ENCODE measurements around the gene SIN3B. TPM values are rescaled to one million over a fixed set of nuclear protein-coding genes. Genes with fewer than 3 reads are reported as not detected.

SIN3B gene
- total RNA-seq, 2 experiments from 2014 or later, result 18.8 to 20.6 TPM

GRCh38 chr19:16915135-16915534, 85.9 kb downstream of the SIN3B start:
- no peaks in the 10 kb centered on the region for H3K27me3 Mint-ChIP-seq (ENCODE audit: low read depth)
- H3K27ac Mint-ChIP-seq, result no peak overlapping the region
- CTCF ChIA-PET, result interaction anchor here (0.6 kb wide), 1 partner anchor 30 kb away, joined by 3 read pairs; no protein-coding TSS in a partner anchor
- peaks cover 25% of the 10 kb centered on the region for H3K9me3 Mint-ChIP-seq
- DNase-seq, result no peak
- intact Hi-C loops (cut with micrococcal nuclease), result no loop called here
- no peak overlapping the region for H3K4me3 Mint-ChIP-seq
- H3K4me1 Mint-ChIP-seq (ENCODE audit: low read depth), result no peaks in the 10 kb centered on the region
- peaks cover 5% of the 10 kb centered on the region for H3K36me3 Mint-ChIP-seq (ENCODE audit: low read depth)

DNA sequence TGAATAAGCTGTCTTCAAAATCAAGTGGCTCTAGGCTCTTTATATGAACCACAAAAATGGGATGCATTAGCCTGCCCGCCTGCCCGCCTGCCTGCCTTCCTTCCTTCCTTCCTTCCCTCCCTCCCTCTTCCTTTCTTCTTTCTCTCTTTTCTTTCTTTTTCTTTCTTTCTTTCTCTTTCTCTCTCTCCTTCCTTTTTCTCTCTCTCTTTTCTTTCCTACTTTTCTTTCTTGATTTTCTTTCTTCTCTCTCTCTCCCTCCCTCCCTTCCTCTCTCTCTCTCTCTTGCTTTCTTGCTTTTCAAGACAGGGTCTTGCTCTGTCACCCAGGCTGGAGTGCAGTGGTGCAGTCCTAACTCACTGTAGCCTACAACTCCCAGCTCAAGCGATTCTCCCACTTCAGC, 86.5 kb downstream of the SIN3B start:
- H3K27ac Mint-ChIP-seq, result no peak overlapping the region
- no peaks in the 10 kb centered on the region for H3K4me1 Mint-ChIP-seq (ENCODE audit: low read depth)
- CTCF ChIA-PET, result no interaction called here
- peaks cover 25% of the 10 kb centered on the region for H3K9me3 Mint-ChIP-seq
- no peaks in the 10 kb centered on the region for H3K27me3 Mint-ChIP-seq (ENCODE audit: low read depth)
- intact Hi-C loops (cut with micrococcal nuclease), result no loop called here
- H3K4me3 Mint-ChIP-seq, result no peak overlapping the region
- no peak for DNase-seq
- peaks cover 5% of the 10 kb centered on the region for H3K36me3 Mint-ChIP-seq (ENCODE audit: low read depth)

- Mint-ChIP-seq H3K4me3 (no peak overlapping the region), H3K27ac (no peak overlapping the region)
- CTCF ChIA-PET, result no interaction called here
These were observed 88.2 kb downstream of the SIN3B start for GRCh38 chr19:16917401-16917800.

GRCh38 chr19:16919496-16919895, 90.3 kb downstream of the SIN3B start:
- Mint-ChIP-seq H3K4me3 (no peak overlapping the region), H3K27me3 (ENCODE audit: low read depth) (no peaks in the 10 kb centered on the region), H3K4me1 (ENCODE audit: low read depth) (no peaks in the 10 kb centered on the region), H3K36me3 (ENCODE audit: low read depth) (no peaks in the 10 kb centered on the region), H3K9me3 (peaks cover 3% of the 10 kb centered on the region), H3K27ac (no peak overlapping the region)
- no peak for DNase-seq
- intact Hi-C loops (cut with micrococcal nuclease), result no loop called here
- CTCF ChIA-PET, result no interaction called here

More at GRCh38 chr19:16917401-16917800, 88.2 kb downstream of the SIN3B start:
- intact Hi-C loops (cut with micrococcal nuclease), result no loop called here
- no peaks in the 10 kb centered on the region for H3K4me1 Mint-ChIP-seq (ENCODE audit: low read depth)
- H3K27me3 Mint-ChIP-seq (ENCODE audit: low read depth), result no peaks in the 10 kb centered on the region
- peaks cover 5% of the 10 kb centered on the region for H3K36me3 Mint-ChIP-seq (ENCODE audit: low read depth)
- H3K9me3 Mint-ChIP-seq, result peaks cover 22% of the 10 kb centered on the region
- no peak for DNase-seq

DNA sequence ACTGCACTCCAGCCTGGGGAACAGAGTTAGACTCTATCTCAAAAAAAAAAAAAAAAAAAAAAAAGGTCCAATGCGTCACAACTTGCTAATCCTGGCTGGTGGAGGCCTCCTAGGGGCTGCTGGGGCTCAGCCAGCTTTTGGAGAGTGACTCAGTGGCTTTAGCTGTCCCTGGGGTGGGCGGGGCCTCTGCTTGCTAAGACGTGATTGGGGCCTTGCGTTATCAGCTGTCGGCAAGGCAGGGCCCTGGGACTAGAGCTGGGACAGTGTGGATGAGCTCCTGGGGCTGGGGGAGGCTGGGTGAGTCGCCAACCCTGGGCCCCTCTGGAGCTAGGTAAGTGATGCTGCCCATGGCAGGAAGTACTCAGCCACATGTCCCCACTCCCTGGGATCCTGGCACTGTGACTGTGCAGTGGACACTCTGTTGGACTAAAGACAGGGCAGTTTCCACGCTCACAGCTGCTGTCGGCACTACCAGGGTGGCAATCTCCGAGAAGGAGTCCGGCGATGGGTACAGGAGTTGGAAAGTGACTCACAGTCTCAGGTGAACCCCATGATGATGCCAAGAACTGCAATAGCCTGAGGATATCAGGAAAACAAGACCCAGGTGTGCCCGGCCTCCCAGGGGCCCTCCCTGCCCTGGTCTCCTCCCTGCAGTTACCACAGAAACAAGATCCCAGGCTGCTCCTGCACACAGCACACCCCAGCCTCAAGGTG, 91.8 kb downstream of the SIN3B start:
- CTCF ChIA-PET, result no interaction called here
- DNase-seq, result no peak
- no peaks in the 10 kb centered on the region for H3K27me3 Mint-ChIP-seq (ENCODE audit: low read depth)
- no peaks in the 10 kb centered on the region for H3K36me3 Mint-ChIP-seq (ENCODE audit: low read depth)
- no peak overlapping the region for H3K27ac Mint-ChIP-seq
- intact Hi-C loops (cut with micrococcal nuclease), result no loop called here
- H3K4me1 Mint-ChIP-seq (ENCODE audit: low read depth), result no peaks in the 10 kb centered on the region
- H3K4me3 Mint-ChIP-seq, result no peak overlapping the region
- peaks cover 9% of the 10 kb centered on the region for H3K9me3 Mint-ChIP-seq

GRCh38 chr19:16921766-16922591, 92.8 kb downstream of the SIN3B start:
- no peak for DNase-seq
- CTCF ChIA-PET, result no interaction called here
- Mint-ChIP-seq H3K4me1 (ENCODE audit: low read depth) (no peaks in the 10 kb centered on the region), H3K27ac (no peak overlapping the region), H3K4me3 (no peak overlapping the region), H3K36me3 (ENCODE audit: low read depth) (peaks cover 2% of the 10 kb centered on the region), H3K9me3 (peaks cover 14% of the 10 kb centered on the region), H3K27me3 (ENCODE audit: low read depth) (no peaks in the 10 kb centered on the region)
- intact Hi-C loops (cut with micrococcal nuclease), result no loop called here

DNA sequence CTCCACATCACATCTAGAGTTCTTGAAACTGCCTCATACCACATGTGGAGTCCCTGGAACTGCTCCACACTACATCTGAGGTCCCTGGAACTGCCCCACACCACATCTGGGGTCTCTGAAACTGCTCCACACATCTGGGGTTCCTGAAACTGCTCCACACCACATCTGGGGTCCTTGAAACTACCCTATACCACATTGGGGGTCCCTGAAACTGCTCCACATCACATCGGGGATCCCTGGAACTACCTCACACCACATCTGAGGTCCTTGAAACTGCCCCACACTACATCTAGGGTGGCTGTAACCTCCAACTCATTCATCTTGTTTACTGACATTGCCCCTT, 93.4 kb downstream of the SIN3B start:
- intact Hi-C loops (cut with micrococcal nuclease), result no loop called here
- Mint-ChIP-seq H3K36me3 (ENCODE audit: low read depth) (peaks cover 2% of the 10 kb centered on the region), H3K4me1 (ENCODE audit: low read depth) (no peaks in the 10 kb centered on the region), H3K9me3 (peaks cover 16% of the 10 kb centered on the region), H3K27me3 (ENCODE audit: low read depth) (no peaks in the 10 kb centered on the region), H3K27ac (no peak overlapping the region), H3K4me3 (no peak overlapping the region)
- DNase-seq, result no peak
- CTCF ChIA-PET, result no interaction called here

- CTCF ChIA-PET, result no interaction called here
- H3K4me1 Mint-ChIP-seq (ENCODE audit: low read depth), result no peaks in the 10 kb centered on the region
- intact Hi-C loops (cut with micrococcal nuclease), result no loop called here
- no peak overlapping the region for H3K27ac Mint-ChIP-seq
- peaks cover 2% of the 10 kb centered on the region for H3K36me3 Mint-ChIP-seq (ENCODE audit: low read depth)
- H3K4me3 Mint-ChIP-seq, result no peak overlapping the region
- no peaks in the 10 kb centered on the region for H3K27me3 Mint-ChIP-seq (ENCODE audit: low read depth)
- DNase-seq, result no peak
- H3K9me3 Mint-ChIP-seq, result peaks cover 16% of the 10 kb centered on the region
These were observed 93.8 kb downstream of the SIN3B start for GRCh38 chr19:16922949-16923348.

DNA sequence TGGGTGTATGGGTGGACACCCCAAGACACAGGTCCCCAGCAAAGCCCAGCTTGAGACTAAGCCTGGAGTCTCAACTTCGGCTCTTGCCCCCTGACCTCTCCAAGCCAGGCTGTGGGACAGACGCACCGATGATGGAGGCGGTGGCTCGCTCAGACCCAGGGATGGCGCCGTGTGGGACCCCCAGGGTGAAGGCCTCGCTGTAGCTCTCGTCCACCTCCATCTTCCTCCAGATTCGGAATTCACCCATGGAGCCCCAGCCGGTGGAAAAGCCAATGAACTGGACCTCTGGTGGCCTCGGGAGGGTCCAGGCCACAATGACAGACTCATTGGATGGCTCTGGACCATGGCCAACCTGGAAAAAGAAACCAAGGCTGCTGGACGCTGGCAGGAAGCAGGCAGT, 98.7 kb downstream of the SIN3B start:
- DNase-seq, result no peak
- Mint-ChIP-seq H3K27ac (no peak overlapping the region), H3K4me1 (ENCODE audit: low read depth) (no peaks in the 10 kb centered on the region), H3K36me3 (ENCODE audit: low read depth) (peaks cover 2% of the 10 kb centered on the region), H3K27me3 (ENCODE audit: low read depth) (peaks cover 1% of the 10 kb centered on the region), H3K9me3 (peaks cover 20% of the 10 kb centered on the region), H3K4me3 (no peak overlapping the region)
- CTCF ChIA-PET, result interaction anchor here (0.7 kb wide), 1 partner anchor 155 kb away, joined by 6 read pairs; no protein-coding TSS in a partner anchor
- intact Hi-C loops (cut with micrococcal nuclease), result no loop called here

GRCh38 chr19:16928351-16928750, 99.2 kb downstream of the SIN3B start:
- no peak for DNase-seq
- Mint-ChIP-seq H3K9me3 (peaks cover 21% of the 10 kb centered on the region), H3K4me1 (ENCODE audit: low read depth) (no peaks in the 10 kb centered on the region), H3K27me3 (ENCODE audit: low read depth) (peaks cover 1% of the 10 kb centered on the region), H3K36me3 (ENCODE audit: low read depth) (peaks cover 2% of the 10 kb centered on the region), H3K4me3 (no peak overlapping the region), H3K27ac (no peak overlapping the region)
- intact Hi-C loops (cut with micrococcal nuclease), result no loop called here
- CTCF ChIA-PET, result interaction anchor here (0.7 kb wide), 1 partner anchor 156 kb away, joined by 6 read pairs; no protein-coding TSS in a partner anchor

GRCh38 chr19:16928916-16929315, 99.7 kb downstream of the SIN3B start:
- Mint-ChIP-seq H3K9me3 (peaks cover 27% of the 10 kb centered on the region), H3K4me3 (no peak overlapping the region), H3K27ac (no peak overlapping the region), H3K36me3 (ENCODE audit: low read depth) (peaks cover 2% of the 10 kb centered on the region), H3K27me3 (ENCODE audit: low read depth) (peaks cover 1% of the 10 kb centered on the region), H3K4me1 (ENCODE audit: low read depth) (no peaks in the 10 kb centered on the region)
- CTCF ChIA-PET, result interaction anchor here (0.7 kb wide), 1 partner anchor 156 kb away, joined by 6 read pairs; no protein-coding TSS in a partner anchor
- DNase-seq, result no peak
- intact Hi-C loops (cut with micrococcal nuclease), result no loop called here

Measured in activated naive CD4-positive, alpha-beta T cell treated with anti-CD3 and anti-CD28 coated beads for 36 hours (primary cell).